SK-N-DZ (cell line): ENCODE measurements around the gene ATF7IP.

Experiments used
- DNase-seq: peaks from one replicate; pipeline ENCODE4 v3.0.0-alpha.2; 2015; ENCODE audit warnings: low spot score

ATF7IP gene

DNA sequence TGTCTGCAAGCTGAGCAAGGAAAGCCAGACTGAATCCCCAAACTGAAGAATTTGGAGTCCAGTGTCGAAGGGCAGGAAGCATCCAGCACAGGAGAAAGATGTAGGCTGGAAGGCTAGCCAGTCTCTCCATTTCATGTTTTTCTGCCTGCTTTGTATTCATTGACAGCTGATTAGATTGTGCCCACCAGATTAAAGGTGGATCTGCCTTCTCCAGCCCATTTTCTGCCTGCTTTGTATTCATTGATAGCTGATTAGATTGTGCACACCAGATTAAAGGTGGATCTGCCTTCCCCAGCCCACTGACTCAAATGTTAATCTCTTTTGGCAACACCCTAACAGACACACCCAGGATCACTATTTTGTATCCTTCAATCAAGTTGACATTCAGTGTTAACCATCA lies 116.9 kb downstream of the ATF7IP start:
- no peak for DNase-seq

DNA sequence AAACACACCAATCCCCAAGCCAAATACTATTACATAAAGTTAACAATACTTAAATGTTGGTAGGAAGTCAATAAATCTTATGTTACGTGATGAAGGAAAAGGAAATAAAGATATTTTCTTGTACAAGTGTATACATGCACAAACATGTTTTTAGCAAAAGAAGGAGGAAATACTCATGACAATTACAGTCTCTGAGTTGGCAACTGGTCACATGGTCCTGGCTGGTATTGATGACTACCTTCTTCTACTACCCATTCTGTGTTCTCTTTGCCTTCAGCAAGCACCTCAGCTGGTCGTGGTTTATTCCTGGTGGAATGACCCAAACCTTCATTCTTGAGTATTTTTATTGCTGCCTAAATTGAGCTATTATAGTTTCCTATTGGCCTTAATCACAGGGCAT lies 117.4 kb downstream of the ATF7IP start:
- no peak for DNase-seq

DNA sequence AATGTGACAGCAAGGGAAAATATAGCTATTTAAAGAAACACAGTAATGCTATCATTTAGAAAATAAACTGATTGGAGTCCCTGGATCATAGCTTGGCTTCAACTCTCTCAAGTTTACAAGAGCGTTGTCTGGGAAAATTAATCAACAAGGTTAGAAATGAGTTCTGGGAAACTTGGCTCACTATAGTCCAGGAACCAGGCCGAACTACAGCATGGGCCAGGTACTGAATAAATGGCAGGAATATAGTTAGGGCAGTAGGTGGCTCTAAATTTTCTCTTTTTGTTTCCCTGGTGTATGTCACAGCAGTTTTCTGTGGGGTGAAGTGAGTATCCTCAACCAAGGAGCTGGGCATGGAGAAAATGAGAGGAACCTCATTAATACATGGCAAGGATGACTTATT lies 129.8 kb downstream of the ATF7IP start:
- DNase-seq = no peak

DNA sequence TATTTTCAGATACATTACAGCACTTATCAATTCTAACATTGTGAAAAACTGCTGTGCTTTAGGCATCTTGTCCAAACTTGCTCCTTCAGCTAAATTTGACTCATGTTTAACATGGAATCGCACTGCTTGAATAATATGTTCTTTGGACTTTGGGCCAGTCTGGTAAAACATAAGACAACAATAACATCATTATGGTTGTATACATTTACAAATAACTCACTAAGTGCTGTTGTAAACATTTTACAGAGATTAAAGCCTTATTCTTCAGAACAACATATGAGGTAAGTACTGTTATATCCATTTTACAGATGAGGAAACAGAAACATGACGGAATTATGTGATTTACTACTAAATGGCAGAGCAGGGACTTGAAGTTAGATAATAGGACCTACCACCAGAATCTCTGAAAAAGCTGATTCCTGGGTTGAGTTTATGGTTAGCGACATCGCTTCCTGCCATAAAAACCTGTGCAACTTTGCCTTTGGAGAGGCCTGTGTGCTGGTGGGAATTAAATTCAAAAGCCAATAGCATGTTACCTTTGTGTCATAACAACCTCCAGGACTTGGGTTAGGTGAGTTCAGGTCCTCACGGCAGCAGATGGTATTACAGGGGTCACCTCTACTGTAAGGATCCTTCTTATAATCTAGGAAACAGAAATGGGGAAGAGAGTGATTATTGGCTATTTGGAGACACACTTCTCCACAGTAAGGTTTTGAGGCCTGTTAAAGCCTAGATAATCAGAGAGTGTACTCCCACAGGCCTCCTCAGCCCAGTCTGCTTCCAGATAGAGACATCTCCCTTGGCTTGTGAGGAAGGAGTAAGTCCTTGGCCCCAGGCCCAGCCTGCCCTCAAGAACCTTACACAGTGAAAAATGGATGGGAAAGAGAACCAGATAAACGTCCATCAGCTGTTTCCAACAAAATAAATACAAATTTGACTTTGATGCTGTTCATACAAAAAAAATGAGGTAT lies 140.4 kb downstream of the ATF7IP start:
- no peak for DNase-seq

DNA sequence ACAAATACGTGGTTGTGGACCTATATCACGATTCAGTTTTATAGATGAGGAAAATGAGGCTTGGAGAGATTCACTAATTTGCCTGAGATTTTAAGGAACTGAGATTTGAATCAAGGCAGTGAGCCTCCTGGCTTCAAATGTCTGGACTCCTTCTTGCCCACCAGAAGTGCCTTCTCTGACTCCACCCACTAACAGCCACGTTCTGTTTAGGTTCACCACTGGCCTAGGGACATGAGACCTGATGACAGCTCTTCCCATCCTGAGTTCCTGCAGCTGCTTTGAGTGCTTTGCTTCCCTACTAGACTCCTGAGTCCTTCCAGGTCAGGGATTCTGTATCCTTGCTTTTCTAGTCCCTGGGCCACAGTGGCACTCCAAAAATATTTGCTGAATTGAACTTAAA lies 145.1 kb downstream of the ATF7IP start:
- DNase-seq = peak; percentile 18

DNA sequence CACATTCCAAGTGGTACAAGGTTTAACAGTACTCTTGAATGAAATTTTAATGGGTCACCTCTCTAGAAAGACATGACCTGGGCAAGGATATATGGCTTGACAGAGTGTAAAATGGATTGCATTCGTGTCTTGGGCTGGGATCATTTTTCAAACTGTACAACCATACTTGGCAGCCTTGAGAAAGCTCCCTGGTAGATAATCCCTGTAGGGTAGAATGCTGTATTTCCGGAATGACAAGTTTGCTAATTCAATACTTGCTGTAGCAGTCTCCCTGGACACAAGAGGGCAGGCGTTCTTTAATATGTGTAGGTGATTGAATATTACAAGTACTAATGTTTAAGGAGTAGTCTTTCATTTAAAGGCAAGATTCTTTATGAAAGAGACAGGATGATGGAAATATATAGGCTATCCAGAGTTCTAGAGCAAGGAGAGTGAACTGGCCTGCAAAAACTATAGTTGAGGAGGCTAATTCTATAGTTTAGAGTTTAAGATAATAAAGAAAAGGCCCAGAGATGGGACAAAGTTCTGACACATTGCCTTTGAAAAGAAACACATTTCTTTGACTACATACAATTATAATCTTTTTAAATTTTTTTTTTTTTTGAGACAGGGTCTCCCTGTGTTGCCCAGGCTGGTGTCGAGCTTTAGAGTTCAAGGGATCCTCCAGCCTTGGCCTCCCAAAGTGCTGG lies 148.8 kb downstream of the ATF7IP start:
- DNase-seq = peak; percentile 32

DNA sequence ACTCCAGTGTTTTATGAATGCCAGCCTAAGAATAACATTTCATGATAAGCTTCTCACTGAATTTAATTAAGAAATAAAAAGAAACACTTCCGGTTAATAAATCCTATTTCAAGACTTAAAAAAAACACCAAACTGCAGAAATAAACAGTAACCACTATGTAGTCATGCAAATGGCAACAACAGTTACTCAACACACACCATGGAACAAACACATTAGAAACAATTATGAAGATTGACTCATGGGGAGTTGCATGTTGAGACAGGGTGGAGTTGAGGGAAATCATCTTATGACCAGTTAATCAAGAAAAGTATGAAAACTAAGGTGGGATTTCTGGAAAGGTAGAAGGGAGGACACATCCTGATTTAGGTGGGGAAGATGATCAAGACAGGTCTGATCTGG lies 149.5 kb downstream of the ATF7IP start:
- no peak for DNase-seq

DNA sequence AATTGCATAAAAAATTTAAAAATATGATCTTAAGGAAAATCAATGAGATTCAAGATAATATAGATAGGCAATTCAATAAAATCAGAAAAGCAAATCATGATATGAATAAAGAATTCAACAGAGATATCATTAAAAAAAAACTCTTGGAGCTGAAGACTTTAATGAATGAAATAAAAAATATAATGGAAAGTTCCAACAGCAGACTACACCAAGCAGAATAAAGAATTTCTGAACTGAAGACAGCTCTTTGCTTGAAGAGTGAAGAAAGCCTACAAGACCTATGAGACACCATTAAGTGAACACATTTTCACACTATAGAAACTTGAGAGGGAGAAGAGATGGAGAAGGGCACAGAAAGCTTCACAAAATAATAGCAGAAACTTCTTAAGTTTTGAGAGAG lies 156.3 kb downstream of the ATF7IP start:
- DNase-seq = no peak

DNA sequence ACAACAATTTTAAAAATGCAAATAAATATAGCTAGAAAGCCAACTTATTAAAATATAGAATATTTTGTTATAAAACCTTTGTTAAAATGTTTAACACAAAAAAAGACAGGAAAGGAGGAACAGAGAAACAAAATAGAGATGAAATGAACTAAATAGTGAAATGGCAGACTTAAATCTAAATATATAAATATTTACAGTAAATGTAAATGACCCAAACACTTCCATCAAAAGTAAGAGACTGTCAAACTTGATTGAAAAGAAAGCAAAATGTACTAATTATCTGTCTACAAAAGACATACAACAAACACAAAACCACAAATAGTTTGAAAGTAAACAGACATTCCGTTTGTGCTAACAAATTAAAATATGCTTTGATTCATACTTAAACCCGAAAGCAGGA lies 160.5 kb downstream of the ATF7IP start:
- no peak for DNase-seq

DNA sequence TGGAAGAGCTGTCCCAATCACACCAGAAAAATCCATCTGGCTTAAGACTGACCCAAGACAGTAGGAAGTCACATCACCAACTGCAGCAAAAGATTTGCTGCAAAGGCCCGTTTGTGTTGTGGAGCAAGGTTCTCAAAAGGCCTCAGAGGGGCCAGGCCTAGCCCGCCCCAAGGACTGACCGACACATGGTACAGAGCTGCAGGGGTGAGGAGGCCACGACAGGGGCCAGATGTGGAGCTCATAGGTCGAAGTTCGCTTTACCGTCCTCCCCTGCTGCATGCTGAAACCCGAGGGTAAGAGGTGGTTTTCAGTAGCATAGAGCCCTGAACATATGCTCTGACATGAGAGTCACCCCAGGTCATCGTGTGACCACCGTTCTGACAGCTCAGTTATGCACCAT lies 166.7 kb downstream of the ATF7IP start:
- no peak for DNase-seq

DNA sequence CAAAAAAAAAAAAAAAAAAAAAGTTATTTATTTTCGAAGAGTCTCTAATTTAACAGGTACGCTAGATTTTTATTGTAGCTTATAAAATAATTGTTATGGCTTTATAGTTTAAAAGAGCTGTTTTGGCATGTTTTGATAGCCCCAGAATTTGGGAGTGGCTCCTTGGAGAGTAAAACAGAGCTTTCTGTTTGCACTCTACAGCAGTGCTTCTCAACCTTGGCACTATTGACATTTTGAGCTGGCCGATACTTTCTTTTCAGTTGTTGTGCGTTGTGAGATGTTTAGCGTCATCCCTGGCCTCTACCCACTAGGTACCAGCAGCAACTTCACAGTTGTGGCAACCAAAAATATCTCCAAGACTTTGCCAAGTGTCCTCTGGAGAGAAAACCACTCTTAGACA lies 171.6 kb downstream of the ATF7IP start:
- no peak for DNase-seq

DNA sequence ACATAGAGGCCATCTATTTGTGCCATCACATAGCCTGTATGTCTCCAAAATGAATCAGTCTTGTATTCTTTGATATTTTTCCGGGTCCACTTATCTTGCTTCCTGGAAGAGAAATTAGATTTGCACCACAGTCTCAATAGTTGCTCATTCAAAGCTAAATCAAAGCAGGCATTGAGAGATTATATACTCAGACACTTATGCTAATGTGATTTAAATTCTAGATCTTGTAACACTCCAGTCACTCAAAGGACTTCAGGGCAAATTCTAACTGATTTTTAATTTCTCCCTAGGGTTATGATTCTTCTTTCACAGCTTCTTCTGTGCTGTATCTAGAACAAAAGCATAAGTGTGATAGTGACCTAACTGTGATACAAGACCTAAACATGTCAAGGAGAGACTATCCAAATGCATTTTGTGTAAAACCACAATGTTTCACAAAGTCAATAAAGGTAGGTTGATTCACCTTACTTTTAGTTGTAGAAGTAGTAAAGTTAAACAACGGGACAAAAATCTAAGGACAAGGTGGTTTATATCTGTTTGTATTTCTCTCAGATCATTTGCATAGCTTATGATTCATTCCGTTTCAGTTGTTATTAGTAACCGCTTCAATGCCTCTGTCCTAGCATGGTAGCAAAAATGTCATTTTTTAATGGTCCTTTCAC lies 175.4 kb downstream of the ATF7IP start:
- DNase-seq = no peak

DNA sequence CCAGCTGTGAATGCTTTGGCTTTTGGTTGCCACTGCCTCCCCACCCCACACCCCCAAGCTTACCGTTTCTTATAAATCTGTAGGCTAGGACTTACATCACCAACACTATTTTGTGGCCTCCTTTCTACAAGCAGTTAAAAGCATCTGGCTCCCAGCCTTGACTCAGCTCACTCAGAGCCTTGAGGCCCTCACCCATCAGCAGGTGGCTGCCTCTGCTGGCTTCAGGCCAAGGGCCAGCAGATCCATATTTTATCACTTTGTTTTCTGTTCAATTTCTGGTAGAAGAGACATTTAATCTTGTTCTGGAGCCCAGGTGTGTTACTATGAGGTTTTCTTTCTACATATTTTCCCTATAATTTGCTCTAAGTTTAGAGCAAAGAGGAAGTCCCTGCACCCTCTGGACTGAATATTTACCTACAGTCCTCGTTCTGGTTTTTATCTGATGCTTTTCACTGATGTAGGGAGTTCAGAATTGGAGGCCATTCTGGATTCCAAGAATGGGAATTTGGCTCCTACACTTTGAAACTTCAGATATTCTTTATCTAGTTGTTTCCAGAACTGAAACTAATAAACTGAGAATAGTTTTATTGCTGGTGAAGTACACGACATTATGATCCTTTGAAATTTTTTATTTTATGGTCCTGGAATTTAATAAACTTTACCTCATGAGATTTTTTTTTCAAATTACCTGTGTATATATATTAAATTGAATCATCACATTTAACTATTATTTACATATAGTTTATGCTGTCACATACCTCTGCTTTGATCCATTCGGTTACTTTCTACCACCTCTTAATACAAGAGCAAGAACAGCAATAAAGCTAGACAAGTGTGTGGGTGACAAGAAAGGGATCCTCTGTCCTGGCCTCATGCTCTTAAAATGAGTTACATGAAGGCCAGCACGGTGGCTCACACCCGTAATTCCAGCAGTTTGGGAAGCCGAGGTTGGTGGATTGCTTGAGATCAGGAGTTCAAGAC lies 180.0 kb downstream of the ATF7IP start:
- peak; percentile 34 for DNase-seq

DNA sequence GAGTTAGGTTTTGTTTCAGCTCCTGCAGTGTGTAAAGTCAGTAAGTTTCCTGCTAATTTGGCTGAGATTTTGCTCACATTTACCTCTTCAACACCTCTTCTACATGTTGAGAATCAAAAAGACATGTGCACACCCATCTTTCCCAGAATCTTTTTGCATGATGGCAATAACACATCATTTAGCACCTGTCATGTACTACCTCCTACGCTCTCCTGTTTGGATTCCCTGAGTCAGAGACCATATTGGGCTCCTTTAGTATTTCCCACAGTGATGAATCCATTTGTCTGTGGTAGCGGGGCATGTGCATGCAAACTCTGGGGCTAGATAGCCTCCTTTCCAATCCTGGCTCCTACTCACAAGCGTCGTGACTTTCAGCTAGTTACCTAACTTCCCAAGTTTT lies 182.1 kb downstream of the ATF7IP start:
- DNase-seq = no peak

DNA sequence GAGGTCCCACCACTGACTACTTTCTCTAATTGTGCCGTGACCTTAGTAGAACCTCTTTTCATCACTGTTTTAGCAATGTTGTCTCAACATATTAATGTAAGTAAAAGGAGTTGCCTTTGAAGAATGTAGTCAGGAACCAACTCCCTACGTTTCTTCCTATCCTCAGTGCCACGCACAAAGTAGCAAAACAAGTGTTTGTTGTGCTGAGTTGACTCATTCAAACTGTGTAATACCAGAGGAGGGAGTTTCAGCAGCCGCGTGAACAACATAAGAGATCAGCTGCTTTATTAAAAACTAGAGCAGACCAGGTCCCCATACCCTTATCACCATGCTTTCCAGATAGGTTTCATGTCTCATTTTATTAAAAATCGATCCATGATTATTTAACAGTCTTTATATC lies 183.1 kb downstream of the ATF7IP start:
- DNase-seq = no peak
